K562 (cell line): ENCODE data around the gene SCN2B.

Experiments
- CTCF ChIP-seq, 3 experiments: IDR thresholded peaks in 2 of 3; conservative IDR thresholded peaks in 1 of 3; 2 replicates each; pipeline ENCODE4 v1.5.1; 2011 to 2012; ENCODE audit warnings: low read length in 3 of 3, mild to moderate bottlenecking in 3 of 3, control low read depth in 2 of 3, improper control_type of control experiment in 1 of 3, inconsistent platforms in 1 of 3, low read depth in 1 of 3, mixed read lengths in 1 of 3, moderate library complexity in 1 of 3; ENCODE audit not compliant: insufficient read depth in 2 of 3
- SETDB1 ChIP-seq: IDR thresholded peaks from one replicate; pipeline ENCODE4 v1.6.1; 2012; ENCODE audit warnings: low read length, control low read depth, inconsistent platforms
- VEZF1 ChIP-seq: fragments of 200-800 bp; sonication (Bioruptor generic); IDR thresholded peaks from 2 replicates; pipeline ENCODE4 v1.6.1; 2017; ENCODE audit warnings: missing genetic modification characterization, missing compliant biosample characterization
- ZEB2 ChIP-seq: fragments of 450-650 bp; IDR thresholded peaks from 2 replicates; pipeline ENCODE4 v1.6.1; 2016
- ZNF740 ChIP-seq, 3 experiments: fragments of 200-800 bp in 1 of 3; sonication (Bioruptor generic) in 1 of 3; sonication (generic) in 1 of 3; formaldehyde crosslinking in 1 of 3; IDR thresholded peaks; 2 replicates each; pipeline versions ENCODE4 v1.6.1 to v1.8.0; 2016 to 2022; ENCODE audit warnings: mild to moderate bottlenecking in 2 of 3, missing compliant biosample characterization in 2 of 3, missing genetic modification characterization in 2 of 3, missing genetic modification reagents in 1 of 3

GRCh38 chr11:118149493-118149892, 26.9 kb downstream of the SCN2B start:
- TF ChIP-seq SETDB1 (no peak), CTCF (IDR thresholded peaks at IDR 0.05 in 2 of 3, conservative IDR thresholded peaks at IDR 0.05 in 1 of 3; ENCODE audit: insufficient read depth in 2 of 3, low read depth in 1 of 3, low read length in 3 of 3) (no peak), VEZF1 (CRISPR knock-in tag) (no peak), ZEB2 (no peak), ZNF740 (CRISPR knock-in tag; IDR thresholded peaks at IDR 0.05) (no peak), ZNF740 (tag; IDR thresholded peaks at IDR 0.05) (no peak)
